Left lung (tissue), 10 donors: Measurements from ENCODE around the gene EPC2. TPM values are rescaled to one million over a fixed set of nuclear protein-coding genes. Genes with fewer than 3 reads are reported as not detected.
"Not testable (repeated sequence)": the region's sequence is repeated elsewhere in the genome, so short reads cannot be mapped to it uniquely, and the experiment has no call there.

Source experiments
- ATAC-seq: fragments of 200-7000 bp; cut with Tn5 transposase; one replicate; pipeline ENCODE4 v1.9.1; 2020; ENCODE audit warnings: moderate library complexity
- DNase-seq, 4 donors: peaks; one replicate each; pipeline ENCODE4 v3.0.0-alpha.2; 2013 to 2020
- H3K27ac ChIP-seq, 2 donors: fragments of 200-600 bp; sonication (generic) in 1 of 2; one replicate each; pipeline versions ENCODE4 v1.5.0 to v1.8.0; 2020 to 2021
- H3K27me3 ChIP-seq, 2 donors: fragments of 200-600 bp; sonication (generic) in 1 of 2; one replicate each; pipeline versions ENCODE4 v1.5.0 to v1.8.0; 2020 to 2021
- H3K36me3 ChIP-seq, 2 donors: fragments of 200-600 bp; sonication (generic) in 1 of 2; one replicate each; pipeline versions ENCODE4 v1.5.0 to v1.8.0; 2020 to 2021
- H3K4me1 ChIP-seq, 2 donors: fragments of 200-600 bp; one replicate each; pipeline ENCODE4 v1.8.0; 2021
- H3K4me3 ChIP-seq, 2 donors: fragments of 200-600 bp; sonication (generic) in 1 of 2; one replicate each; pipeline versions ENCODE4 v1.5.0 to v1.8.0; 2020 to 2021; ENCODE audit warnings: mild to moderate bottlenecking in 1 of 2
- H3K9me3 ChIP-seq, 2 donors: fragments of 200-600 bp; sonication (generic) in 1 of 2; one replicate each; pipeline versions ENCODE4 v1.5.0 to v1.8.0; 2020 to 2021
- CTCF ChIP-seq, 2 donors: fragments of 200-600 bp; sonication (generic) in 1 of 2; IDR thresholded peaks; one replicate each; pipeline versions ENCODE4 v1.5.0 to v1.8.0; 2021; ENCODE audit warnings: antibody characterized with exemption in 2 of 2
- intact Hi-C, 2 donors: fragments of 100-400 bp; cut with DNase I; formaldehyde crosslinking; loops; one replicate each; pipeline versions ENCODE4 v1.11.2 to v1.14.2; 2022
- polyA plus RNA-seq, 6 donors: library from polyadenylated mRNA; unstranded; fragments of 120-200 nt; gene quantifications; one replicate each; pipeline ENCODE4 v1.2.1, GENCODE V29; 2013; ENCODE audit not compliant: insufficient read length in 6 of 6
- total RNA-seq, 2 donors: library from RNA; stranded (reverse); fragmentation: NEBNext Ultra II Directional; extraction: Animal tissue kit (Norgen Biotek cat#: 25700); gene quantifications; one replicate each; pipeline ENCODE4 v1.2.1, GENCODE V29; 2021
- donor health status: DM: no; HTN: yes; CAD: no.
- donor health status: DM: no; HTN: no; CAD: no.

The EPC2 gene
- total and polyA plus RNA-seq, 8 donors, result 28.7 to 65.5 (median 60.6) TPM

- ATAC-seq (no peak), DNase-seq (no peak)
- no peak for TF ChIP-seq CTCF (IDR thresholded peaks at IDR 0.05)
- Histone ChIP-seq H3K27ac (no peak overlapping the region), H3K36me3 (no peaks in the 10 kb centered on the region), H3K27me3 (no peaks in the 10 kb centered on the region), H3K4me3 (no peak overlapping the region), H3K9me3 (no peaks in the 10 kb centered on the region), H3K4me1 (peaks cover 5 to 25% of the 10 kb centered on the region in 2 donors)
- intact Hi-C loops, result no loop called here
These were observed 22.7 kb downstream of the EPC2 start for GRCh38 chr2:148667113-148667836.

GRCh38 chr2:148670773-148671172 is 26.2 kb downstream of the EPC2 start:
- no peaks in the 10 kb centered on the region for H3K36me3 ChIP-seq
- H3K27me3 ChIP-seq, result no peaks in the 10 kb centered on the region
- DNase-seq, result no peak
- no peak overlapping the region for H3K4me3 ChIP-seq
- no peaks in the 10 kb centered on the region for H3K9me3 ChIP-seq
- intact Hi-C loops, result no loop called here
- H3K4me1 ChIP-seq, result peaks cover 5 to 40% of the 10 kb centered on the region in 2 donors
- TF ChIP-seq CTCF (IDR thresholded peaks at IDR 0.05), result no peak
- no peak overlapping the region for H3K27ac ChIP-seq
- no peak for ATAC-seq

GRCh38 chr2:148674063-148675020 is 29.8 kb downstream of the EPC2 start:
- peak; percentile 30 to 57 for TF ChIP-seq CTCF (IDR thresholded peaks at IDR 0.05)
- intact Hi-C loops, result no loop called here
- Histone ChIP-seq H3K27ac (no peak overlapping the region), H3K9me3 (no peaks in the 10 kb centered on the region), H3K4me1 (peaks cover 0 to 24% of the 10 kb centered on the region in 2 donors), H3K4me3 (no peak overlapping the region), H3K36me3 (no peaks in the 10 kb centered on the region), H3K27me3 (no peaks in the 10 kb centered on the region)
- no peak for DNase-seq
- peak; percentile 71 for ATAC-seq

- intact Hi-C loops, result no loop called here
- DNase-seq (no peak), ATAC-seq (no peak)
- peaks cover 0 to 15% of the 10 kb centered on the region in 2 donors for H3K4me1 ChIP-seq
- H3K27me3 ChIP-seq, result no peaks in the 10 kb centered on the region
- no peaks in the 10 kb centered on the region for H3K36me3 ChIP-seq
- no peak for TF ChIP-seq CTCF (IDR thresholded peaks at IDR 0.05)
- no peak overlapping the region for H3K27ac ChIP-seq
- no peak overlapping the region for H3K4me3 ChIP-seq
- no peaks in the 10 kb centered on the region for H3K9me3 ChIP-seq
These were observed 31.2 kb downstream of the EPC2 start for GRCh38 chr2:148675708-148676107.

GRCh38 chr2:148678302-148679179 is 34.0 kb downstream of the EPC2 start:
- peak; percentile 45 for ATAC-seq
- H3K27ac ChIP-seq, H3K9me3 ChIP-seq, DNase-seq, intact Hi-C loops, H3K36me3 ChIP-seq, H3K27me3 ChIP-seq, H3K4me3 ChIP-seq: not testable (repeated sequence)
- peaks cover 0 to 14% of the 10 kb centered on the region in 2 donors for H3K4me1 ChIP-seq
